Measurements from ENCODE around the gene IL32. TPM values are rescaled to one million over a fixed set of nuclear protein-coding genes. Genes with fewer than 3 reads are reported as not detected.

Gene IL32
- total and polyA plus RNA-seq, 9 of the 15 experiments (the other 6 are each of a cell fraction or from before 2014, with no cell fraction given) = 0.21 to 2.2 (median 0.37) TPM; not detected in 3

DNA sequence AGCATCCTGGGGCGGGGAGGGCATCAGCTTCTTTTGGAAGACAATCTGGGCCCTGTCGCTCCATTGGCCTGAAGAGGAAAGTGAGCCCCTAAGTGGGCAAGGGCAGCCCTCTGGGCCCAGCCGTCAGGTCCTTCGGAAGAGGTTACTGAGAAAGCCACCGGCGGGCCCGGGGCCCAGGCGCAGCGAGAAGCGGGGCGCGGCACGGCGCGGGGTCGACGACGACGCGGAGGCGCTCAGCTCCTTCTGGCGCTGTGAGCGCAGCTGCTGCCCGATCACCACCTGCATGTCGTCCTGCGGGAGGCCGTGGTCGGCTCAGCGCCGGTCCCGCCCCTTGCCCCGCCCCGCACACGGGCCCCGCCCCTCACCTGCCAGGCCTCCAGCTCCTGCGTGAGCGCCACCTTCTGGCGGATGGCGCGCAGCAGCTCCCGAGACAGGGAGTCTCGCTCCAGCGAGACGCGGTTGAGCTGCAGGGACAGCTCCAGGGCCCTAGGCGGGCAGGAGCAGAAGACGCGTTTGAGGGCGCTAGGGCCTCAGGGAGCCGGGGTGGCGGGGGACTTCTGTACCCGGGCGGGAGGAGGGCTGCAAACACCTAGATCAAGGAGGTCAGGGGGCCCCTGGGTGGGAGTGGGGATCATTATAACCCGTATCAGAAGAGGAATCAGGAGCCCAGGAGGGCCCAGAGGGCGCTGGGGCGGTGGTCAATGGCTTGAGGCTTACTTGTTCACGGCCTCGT lies 37.3 kb upstream of the IL32 start (continued):
- TF ChIP-seq, protein P1, sequence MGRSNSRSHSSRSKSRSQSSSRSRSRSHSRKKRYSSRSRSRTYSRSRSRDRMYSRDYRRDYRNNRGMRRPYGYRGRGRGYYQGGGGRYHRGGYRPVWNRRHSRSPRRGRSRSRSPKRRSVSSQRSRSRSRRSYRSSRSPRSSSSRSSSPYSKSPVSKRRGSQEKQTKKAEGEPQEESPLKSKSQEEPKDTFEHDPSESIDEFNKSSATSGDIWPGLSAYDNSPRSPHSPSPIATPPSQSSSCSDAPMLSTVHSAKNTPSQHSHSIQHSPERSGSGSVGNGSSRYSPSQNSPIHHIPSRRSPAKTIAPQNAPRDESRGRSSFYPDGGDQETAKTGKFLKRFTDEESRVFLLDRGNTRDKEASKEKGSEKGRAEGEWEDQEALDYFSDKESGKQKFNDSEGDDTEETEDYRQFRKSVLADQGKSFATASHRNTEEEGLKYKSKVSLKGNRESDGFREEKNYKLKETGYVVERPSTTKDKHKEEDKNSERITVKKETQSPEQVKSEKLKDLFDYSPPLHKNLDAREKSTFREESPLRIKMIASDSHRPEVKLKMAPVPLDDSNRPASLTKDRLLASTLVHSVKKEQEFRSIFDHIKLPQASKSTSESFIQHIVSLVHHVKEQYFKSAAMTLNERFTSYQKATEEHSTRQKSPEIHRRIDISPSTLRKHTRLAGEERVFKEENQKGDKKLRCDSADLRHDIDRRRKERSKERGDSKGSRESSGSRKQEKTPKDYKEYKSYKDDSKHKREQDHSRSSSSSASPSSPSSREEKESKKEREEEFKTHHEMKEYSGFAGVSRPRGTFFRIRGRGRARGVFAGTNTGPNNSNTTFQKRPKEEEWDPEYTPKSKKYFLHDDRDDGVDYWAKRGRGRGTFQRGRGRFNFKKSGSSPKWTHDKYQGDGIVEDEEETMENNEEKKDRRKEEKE (IDR thresholded peaks at IDR 0.05; ENCODE audit: borderline replicate concordance in 1 of 2, control insufficient read depth in 1 of 2, low read depth in 2 of 2, low read length in 1 of 2) = 0 out of 4 replicates have a peak, but pooled peaks of 1 of the 2 experiments have one; percentile 58
- TF ChIP-seq NRF1 (conservative IDR thresholded peaks at IDR 0.05 in 1 of 2, IDR thresholded peaks at IDR 0.05 in 1 of 2) (peak; percentile 59 to 67), SMC3 (conservative IDR thresholded peaks at IDR 0.05; ENCODE audit: insufficient read depth, low read depth, low read length) (peak; percentile 66), MYC (IDR thresholded peaks at IDR 0.05; ENCODE audit: low read depth, low read length) (peak; percentile 37; the same call in 1 of the 2 replicates), MYC (CRISPR knock-in tag; IDR thresholded peaks at IDR 0.05; ENCODE audit: borderline replicate concordance, low read depth) (no peak), HDAC6 (IDR thresholded peaks at IDR 0.05; ENCODE audit: low read depth, low read length) (0 out of 2 replicates have a peak, but pooled peaks have one; percentile 4), RB1 (IDR thresholded peaks at IDR 0.05; ENCODE audit: low read depth) (peak; percentile 77; the same call in 1 of the 2 replicates), ZBTB7A (IDR thresholded peaks at IDR 0.05; ENCODE audit: borderline replicate concordance, control insufficient read depth, low read depth, low read length) (peak; percentile 43; the same call in 1 of the 2 replicates), POLR2B (IDR thresholded peaks at IDR 0.05; ENCODE audit: low read depth, partially characterized antibody) (no peak)
- TF ChIP-seq, protein P2, sequence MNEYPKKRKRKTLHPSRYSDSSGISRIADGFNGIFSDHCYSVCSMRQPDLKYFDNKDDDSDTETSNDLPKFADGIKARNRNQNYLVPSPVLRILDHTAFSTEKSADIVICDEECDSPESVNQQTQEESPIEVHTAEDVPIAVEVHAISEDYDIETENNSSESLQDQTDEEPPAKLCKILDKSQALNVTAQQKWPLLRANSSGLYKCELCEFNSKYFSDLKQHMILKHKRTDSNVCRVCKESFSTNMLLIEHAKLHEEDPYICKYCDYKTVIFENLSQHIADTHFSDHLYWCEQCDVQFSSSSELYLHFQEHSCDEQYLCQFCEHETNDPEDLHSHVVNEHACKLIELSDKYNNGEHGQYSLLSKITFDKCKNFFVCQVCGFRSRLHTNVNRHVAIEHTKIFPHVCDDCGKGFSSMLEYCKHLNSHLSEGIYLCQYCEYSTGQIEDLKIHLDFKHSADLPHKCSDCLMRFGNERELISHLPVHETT (CRISPR knock-in tag; conservative IDR thresholded peaks at IDR 0.05 in 1 of 2, IDR thresholded peaks at IDR 0.05 in 1 of 2) = no peak
- TF ChIP-seq, protein P3, sequence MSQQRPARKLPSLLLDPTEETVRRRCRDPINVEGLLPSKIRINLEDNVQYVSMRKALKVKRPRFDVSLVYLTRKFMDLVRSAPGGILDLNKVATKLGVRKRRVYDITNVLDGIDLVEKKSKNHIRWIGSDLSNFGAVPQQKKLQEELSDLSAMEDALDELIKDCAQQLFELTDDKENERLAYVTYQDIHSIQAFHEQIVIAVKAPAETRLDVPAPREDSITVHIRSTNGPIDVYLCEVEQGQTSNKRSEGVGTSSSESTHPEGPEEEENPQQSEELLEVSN (IDR thresholded peaks at IDR 0.05; ENCODE audit: borderline replicate concordance in 1 of 2, extremely low read depth in 1 of 2, insufficient read depth in 1 of 2, insufficient read length in 1 of 2, low read depth in 1 of 2, low read length in 1 of 2, poor library complexity in 1 of 2, severe bottlenecking in 1 of 2) = peak in 1 of 2 experiments; percentile 56
